Loucy (cell line): ENCODE measurements around the gene RGPD3.

Source experiments
- CTCF ChIP-seq: fragments of 200-600 bp; sonication (generic); conservative IDR thresholded peaks from 2 replicates; pipeline ENCODE4 v1.5.1; 2014; ENCODE audit warnings: mild to moderate bottlenecking, antibody characterized with exemption, low read length
- EZH2phosphoT487 ChIP-seq: fragments of 200-600 bp; IDR thresholded peaks from 2 replicates; pipeline ENCODE4 v1.6.1; 2018; ENCODE audit warnings: antibody characterized with exemption, mild to moderate bottlenecking, moderate library complexity, borderline replicate concordance

GRCh38 chr2:106366204-106366885 is 101.9 kb downstream of the RGPD3 start:
- TF ChIP-seq CTCF (no peak), EZH2phosphoT487 (no peak)
